SIG-M5 treated with dmso at 0.1 percent for 504 hours (cell line): Measurements from ENCODE around the gene C1orf141.
"Not testable (repeated sequence)": the region's sequence is repeated elsewhere in the genome, so short reads cannot be mapped to it uniquely, and the experiment has no call there.

ENCODE experiments used
- DNase-seq: peaks from one replicate; lab custom pipeline; 2025; ENCODE audit not compliant: unreplicated experiment; lab: John Stamatoyannopoulos, UW

Gene C1orf141

DNA sequence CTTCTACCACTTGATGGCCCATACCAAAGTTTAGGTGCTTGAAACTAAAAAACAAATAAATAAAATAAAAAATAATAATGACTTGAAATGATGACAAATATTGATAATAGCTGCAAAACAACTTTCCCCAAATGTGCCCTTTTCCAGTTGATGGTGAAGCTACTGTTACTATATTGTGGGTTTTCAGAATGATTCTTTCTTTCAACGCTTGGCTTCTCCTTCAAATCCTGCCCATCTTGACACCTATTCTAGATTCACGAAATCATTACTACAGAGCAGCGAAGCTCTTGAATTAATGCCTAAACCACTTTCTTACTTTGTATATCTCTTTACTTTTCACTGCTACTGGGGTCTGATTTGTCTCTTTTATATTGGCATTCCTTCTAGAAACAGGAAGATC, 9.2 kb upstream of the C1orf141 start:
- DNase-seq: no peak

DNA sequence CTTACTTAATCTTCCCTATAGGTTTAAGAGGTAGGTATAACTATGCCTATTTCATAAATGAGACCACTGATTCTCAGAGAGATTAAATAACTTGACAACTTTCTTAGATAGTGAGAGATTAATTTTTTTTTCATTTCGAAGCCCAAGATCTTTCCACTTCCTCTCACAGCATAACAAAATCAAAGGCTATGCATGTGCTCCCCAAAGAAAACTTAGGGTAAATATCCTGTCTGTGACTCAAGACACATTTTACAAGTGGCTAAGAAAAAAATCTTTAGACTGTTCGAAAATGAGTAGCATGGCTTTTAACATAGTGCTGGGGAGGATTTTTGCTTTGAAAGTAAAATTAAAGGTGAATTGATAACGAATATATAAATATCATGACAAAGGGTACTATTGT, 8.2 kb upstream of the C1orf141 start:
- no peak for DNase-seq

DNA sequence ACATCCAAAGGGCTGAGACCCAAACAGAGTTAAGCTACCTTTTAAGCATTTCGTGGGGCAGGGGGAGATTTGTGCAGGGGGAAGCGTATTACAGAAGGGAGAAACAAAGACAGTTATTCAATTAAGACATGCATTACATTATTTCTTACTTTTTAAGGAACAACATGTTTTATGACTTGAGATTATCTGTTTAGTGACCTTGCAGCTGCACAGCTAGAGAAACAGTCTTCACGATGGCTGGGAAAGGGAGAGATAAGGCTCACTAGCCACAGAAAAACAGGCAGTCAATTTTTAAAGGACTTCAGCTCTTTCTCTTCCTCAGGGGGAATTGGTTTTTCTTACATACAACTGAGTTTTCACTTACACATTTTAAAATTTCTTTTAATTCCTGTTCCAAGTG, 7.1 kb upstream of the C1orf141 start:
- not testable (repeated sequence) for DNase-seq

DNA sequence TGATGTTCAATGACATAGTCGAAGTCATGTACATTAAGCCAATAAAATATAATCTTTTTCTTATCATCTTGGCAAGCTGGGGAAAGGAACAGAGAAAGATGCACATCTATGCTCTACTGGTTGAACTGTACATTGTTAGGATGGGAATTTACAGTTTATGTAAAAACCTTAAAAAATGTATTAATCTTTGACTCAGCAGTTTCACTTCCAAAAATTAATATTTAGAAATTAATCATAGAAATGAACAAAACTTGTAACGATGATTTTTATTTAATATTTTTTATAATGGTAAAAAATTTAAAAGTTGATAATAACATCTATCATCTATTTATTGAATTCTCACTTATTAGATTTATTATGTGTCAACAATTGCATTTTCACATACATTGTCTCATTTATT, 5.7 kb upstream of the C1orf141 start:
- DNase-seq: no peak

DNA sequence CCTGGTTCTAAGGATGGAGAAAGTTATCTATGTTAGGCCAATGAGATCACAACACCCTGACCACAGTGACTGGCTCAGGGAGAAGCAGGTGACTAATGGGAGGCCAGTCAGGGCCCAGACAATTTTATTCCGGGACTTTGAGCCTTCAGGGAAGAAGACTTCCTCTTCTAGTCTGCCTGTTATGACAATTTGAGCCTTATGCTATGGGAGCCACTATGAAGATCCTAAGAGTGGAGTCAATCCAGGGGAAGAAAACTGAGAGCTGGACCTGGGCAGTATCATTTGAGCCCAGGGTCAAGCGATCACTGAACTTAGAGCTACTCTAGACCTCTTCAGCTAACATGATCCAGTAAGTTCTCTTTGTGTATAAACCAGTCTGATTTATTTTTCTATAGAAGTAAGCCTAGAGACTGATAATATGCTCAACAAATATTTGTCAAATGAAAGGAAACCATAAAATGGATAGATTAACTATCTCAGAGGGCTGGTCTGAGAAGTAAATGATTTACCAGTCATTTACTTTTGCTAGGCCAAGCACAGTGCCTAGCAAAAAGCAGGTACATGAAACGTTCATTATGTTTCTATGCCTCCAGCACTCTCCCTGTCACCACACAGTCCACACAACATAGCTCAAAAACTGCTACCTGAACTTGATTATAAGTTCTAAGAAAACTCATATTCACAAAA, 4.2 kb upstream of the C1orf141 start:
- DNase-seq: no peak

DNA sequence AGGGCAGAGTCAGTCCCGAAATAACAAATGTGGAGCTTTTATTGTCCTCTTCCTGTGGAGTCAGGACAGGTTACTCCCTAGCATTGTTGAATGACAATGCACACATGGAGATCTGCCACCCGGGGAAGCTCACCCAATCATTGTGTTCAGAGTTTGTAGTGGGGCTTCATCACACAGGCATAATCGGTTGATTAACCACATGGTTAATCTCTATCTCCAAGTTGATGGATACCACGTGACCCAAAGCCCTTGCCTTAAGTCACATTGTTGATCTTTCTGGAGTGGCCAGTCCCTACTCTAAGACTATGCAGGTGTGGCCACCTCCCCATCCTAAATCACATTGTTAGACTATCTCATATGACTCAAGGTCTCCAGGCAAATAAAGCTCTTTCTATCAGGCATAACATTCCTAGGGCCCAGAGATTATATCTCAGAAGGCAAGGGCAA, 2.6 kb upstream of the C1orf141 start:
- no peak for DNase-seq

DNA sequence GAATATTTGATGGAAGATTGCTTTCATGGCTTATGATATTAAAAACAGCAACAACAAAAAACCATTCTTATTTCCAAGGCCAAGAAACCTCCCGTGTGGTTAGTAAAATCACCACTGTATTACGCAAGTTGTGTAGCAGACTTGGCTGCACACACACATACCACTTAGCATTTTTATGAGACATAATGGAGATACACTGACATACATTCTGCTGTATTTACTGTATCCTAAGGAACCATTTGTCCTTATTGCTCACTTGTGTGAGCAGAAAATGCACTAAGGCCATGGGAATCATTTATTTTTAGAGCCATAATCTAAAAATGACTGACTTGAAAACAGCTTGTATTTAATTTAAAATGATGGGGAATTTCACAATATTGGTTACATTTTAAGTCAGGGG, 584 bp upstream of the C1orf141 start:
- no peak for DNase-seq

DNA sequence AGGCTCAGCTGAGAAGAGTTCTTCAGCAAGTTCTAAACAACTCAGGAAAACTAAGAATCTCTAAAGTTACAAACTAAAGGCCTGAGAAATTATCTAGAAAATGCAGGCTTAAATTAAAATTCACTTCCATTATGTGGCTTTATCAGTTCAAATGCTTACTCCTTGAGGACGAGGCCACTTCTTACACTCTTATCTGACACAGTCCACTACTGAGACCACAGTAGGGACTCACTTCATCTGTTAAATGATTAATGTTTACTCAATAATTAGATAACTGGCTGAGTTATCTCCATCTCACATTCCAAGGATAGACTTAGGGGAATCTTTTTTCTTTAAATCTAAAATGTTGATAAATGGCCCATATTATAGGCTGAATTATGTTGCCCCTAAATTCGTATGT, 1.6 kb downstream of the C1orf141 start:
- DNase-seq: no peak

DNA sequence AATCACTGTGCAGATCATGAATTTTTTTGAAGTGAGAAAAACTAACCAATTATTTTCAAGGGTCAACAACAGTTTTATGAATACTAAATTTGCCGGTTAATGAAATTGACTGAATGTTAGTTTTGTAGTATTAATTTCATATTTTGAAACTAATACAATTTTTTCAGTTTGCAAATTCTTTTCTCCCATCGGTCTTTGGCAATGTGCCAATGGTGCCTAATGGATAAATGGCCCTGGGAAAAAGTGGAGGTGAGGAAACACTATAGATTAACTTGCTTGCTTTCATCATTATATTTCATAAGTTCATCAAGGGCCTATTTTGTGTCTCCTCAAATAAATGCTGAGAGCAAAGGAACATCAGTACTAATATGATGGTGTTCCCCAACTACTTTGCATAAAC, 4.1 kb downstream of the C1orf141 start:
- DNase-seq: no peak

DNA sequence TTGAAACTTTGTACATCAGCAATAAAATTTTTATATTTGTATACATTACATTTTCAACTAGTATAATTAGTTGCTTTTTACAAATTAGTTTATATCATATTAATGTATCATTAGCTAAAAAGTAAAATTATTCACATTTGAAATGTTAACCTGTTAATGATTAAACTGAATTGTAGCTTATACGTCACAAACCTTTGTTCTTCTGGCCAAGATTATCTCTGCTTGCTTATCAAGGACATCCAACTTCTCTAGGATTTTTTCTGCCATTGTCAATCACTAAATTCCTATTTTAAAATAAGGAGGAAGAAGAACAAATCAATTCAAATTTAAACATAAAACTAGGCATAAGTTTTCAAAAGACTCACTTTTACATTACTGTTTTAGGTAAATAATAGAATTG, 7.8 kb downstream of the C1orf141 start:
- no peak for DNase-seq

DNA sequence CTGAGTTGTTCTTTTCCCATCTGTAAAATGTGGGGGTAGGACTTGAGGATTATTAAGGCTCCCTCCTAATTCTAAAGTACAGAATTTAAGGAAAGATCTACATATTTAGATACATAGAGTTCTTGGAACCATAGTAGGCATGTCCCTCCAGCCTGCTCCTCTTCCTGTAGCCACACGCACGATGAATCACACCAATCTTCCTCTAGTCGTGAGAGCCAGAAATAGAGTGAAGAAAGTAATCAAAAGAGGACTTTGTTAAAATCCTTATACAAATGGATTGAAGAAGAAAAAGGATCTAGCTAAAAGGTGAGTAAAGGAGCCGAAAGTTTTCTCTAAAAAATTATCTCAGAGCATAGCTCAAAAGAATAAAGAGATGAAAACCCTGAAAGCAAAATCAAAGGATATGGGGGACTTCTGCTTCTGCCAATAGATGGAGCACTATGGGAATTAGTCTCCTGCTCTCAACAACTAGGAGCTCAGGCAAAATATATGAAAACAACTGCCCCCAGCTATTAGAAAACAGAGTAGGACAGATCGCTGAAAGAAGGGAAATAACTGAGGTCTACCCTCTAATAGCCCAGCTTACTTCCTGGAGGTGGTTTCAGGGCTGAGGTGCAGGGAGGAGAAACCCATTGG, 8.5 kb downstream of the C1orf141 start:
- DNase-seq: no peak

DNA sequence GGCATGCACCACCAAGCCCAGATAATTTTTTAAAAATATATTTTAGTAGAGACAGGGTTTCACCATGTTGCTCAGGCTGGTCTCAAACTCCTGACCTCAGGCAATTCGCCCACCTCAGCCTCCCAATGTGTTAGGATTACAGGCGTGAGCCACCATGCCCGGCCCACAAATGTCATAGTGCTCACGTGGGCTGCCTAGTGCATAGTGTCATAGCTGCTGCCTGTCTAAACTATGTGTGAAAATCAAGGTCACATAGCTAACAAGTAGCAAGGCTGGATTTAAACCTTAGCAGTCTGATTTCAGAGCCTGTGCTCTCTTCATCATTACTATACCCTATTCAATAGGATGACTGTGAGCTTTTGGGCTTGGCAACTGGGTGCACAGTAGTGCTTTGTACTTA, 10.3 kb downstream of the C1orf141 start:
- no peak for DNase-seq

DNA sequence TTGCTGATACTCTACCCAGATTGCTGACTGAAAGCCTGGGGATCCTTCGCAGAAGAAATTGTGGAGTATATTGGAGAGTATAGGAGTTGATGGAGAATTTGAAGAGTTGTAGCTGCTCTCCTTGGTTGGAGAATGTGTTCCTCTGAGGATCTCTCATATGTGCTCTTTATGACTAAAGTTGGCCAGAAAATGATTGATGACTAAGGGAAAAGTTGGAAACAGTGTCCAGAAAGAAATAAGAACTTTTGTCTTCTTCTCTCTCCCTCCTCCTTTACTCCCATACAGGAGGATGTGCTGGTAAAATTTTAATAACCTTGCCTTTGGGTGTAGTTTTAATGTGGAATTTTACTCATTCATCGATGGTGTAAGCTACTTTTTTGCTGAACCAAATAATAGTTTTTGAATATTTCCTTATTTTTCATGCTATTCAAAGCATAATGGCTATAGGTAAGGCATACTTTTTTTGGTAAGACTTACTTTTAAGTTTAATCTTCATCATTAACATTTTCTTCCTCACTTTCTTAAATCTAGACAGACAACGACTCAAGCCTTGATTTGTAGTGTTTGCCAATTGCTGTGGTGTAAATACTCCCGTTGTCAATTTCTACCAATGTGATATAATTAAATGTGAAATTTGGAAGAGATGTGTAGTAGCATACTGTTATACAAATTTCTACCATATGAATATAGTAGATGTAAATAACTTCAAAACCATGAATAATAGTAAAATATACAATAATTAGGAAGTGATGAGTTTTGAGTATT, 13.7 kb downstream of the C1orf141 start:
- DNase-seq: no peak

DNA sequence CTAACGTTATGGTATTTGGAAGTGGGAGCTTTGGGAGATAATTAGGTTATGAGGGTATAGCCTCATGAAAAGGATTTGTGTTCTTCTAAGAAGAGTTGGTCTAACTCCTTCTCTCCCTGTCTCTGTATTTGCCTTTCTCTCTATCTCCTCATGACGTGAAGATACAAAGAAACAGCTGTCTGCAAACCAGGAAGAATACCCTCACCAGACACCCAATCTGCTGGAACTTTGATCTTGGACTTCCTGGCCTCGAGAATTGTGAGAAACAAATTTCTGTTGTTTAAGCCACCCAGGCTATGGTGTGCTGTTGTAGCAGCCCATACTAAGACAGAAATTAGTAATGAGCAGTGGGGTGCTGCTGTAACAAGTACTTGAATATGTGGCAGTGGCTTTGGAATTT, 16.1 kb downstream of the C1orf141 start:
- no peak for DNase-seq

DNA sequence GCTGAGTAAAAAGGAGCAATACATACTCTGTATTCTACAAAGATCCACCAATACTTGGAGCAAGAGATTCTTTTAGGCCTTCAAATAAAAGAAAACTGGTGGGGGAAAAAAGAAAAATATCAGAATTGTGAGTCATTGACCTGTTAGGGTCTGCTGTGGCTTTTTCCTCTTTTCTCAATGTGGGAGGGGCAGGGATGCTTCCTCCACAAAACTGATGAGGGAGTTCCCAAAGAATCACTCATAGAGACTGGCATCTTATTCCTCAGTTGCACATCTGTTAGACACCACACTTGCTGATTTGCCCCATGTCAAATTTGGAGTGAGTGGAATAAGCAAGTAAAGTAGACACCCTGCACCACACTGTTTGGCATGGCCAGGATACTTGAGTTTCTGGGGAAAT, 16.6 kb downstream of the C1orf141 start:
- DNase-seq: no peak

DNA sequence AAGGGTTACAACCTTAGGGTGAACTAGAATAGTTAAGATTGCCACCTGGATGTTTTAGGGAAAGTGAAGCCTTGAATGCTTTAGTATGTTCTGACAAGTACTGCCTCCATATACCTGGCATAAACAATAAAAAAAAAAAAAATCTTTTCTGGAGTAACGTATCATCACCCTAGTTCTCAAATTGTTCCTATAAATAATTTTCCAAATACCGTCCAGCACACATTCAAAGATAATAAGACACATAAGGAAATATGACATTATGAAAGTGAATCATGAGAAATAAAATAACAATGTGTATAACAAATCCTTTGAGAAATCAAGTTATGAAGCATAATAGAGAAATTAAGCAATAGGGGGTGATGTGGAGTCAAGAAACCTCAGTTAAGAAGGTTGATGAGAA, 20.6 kb downstream of the C1orf141 start:
- DNase-seq: no peak

DNA sequence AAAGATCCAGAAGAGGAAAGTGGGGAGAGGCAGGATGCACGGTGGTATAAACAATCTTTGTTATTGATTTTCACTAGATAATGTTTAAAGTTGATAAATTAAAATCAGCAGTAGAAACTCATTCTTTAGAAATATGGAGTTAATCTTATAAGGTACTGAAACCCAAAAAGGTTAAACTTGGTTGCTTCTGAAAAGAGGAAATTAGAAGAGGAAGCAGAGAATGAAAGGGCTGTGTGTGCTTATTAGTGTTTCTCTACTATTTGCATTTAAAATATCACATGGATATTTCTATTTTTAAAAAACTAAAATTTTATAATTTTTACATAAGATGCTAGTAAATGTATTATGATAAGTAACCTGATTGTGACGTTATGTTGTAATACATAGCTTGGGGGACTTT, 24.4 kb downstream of the C1orf141 start:
- DNase-seq: peak; percentile 12

DNA sequence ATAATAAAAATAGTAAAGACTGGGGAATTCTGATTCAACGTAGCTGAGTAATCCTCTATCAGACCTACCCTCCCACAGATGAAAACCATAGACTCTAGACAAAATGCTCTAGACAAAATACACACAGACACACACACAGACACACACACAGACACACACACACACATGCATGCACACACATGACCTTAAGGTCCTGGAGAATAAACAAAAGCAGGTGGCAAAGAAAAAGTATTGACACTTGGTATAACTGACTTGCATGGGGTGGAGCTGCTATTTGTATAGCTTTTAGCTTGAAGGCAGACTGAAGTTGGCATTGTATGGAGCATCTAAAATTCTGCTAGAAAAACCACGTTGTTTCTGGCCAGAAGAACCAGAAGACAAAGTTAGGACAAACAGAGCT, 29.3 kb downstream of the C1orf141 start:
- DNase-seq: no peak

DNA sequence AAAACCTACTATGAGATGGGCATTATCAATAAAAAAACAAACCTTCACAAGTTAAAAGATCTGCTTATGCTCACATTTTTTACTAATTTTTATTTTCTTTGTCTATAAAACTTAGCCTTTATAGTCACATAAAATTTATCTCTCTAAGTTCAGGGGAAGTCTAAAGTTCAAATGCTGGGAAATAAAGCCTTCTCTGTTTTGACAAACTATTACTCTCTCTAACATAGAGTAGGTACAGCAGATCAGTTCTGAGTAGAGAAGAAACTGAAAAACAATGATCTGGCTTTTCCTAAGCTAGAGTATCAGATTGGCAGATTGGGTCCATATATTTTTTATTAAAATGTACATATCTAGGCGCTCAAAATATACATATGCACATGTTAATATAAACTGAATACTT, 31.2 kb downstream of the C1orf141 start:
- DNase-seq: no peak

DNA sequence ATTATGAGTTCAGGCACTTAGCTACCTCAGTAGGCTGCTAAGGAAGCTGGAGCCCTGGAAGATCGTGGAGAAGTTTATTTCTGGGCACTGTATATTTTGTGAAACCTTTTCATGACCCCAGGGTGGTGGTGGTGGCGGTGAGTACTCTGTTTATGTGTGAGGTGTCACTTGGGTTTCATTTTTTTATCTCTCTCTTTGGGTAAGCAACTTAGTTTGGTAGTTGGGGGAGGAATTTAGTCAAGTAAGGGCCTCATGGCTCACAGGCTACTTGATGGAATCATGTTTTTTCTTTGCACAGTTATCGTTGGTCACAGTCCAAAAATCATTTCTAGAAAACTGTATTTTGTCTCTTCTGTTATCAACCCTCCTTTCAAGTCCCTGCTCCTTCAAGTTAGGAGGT, 33.9 kb downstream of the C1orf141 start:
- no peak for DNase-seq

DNA sequence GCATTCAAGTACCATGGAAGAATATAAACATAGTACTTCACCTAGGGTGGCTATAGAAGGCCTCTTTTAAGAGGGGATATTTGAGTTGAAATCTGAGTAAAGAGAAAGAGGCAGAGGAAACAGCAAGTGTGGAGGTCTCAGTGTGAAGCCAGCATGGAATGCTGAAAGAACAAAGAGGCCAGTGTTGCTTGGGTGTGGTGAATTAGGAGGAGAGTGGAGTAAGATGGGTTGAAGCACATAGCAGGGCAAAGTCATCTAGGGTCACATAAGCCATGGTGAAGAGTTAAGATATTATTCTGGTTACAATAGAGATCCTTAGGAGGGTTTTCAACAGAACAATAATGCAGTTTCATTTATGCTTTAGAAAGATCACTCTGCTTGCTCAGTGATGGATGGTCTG, 37.5 kb downstream of the C1orf141 start:
- DNase-seq: no peak

DNA sequence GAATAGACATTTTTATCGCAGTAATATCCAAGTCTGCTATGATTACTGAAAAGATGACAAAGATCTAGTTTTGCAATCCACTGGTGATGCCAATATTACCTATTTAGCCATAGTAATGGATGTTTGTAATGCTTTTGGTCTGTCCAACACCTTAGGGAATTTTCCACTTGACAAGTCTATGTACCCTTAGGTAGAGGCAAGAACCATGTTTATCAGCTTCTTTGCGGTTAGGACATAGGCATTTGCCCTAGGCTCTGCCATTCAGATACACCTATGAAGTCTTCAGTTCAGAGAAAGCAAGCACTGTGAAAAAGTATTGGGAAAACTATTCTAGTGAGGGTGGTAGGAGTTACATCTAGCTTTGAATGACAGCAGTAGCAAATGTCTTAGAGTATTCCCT, 40.6 kb downstream of the C1orf141 start:
- no peak for DNase-seq
